Neural progenitor cell (in vitro differentiated cells): Measurements from ENCODE around the gene IGLON5.

Experiments
- CTCF ChIP-seq: fragments of 200-600 bp; sonication (generic); IDR thresholded peaks from 2 replicates; pipeline ENCODE4 v1.5.1; 2017; ENCODE audit warnings: antibody characterized with exemption, mild to moderate bottlenecking
- EZH2 ChIP-seq: fragments of 200-600 bp; sonication (generic); IDR thresholded peaks from 2 replicates; pipeline ENCODE4 v1.6.1; 2017; ENCODE audit warnings: antibody characterized with exemption, mild to moderate bottlenecking, moderate library complexity
- EZH2phosphoT487 ChIP-seq: fragments of 200-600 bp; sonication (generic); IDR thresholded peaks from 2 replicates; pipeline ENCODE4 v1.6.1; 2017; ENCODE audit warnings: antibody characterized with exemption

GRCh38 chr19:51272183-51272810 lies 39.1 kb upstream of the IGLON5 start:
- TF ChIP-seq CTCF (no peak), EZH2 (no peak), EZH2phosphoT487 (no peak)
